ENCODE data around the gene RAPGEF4.
"Not testable (repeated sequence)": the region's sequence is repeated elsewhere in the genome, so short reads cannot be mapped to it uniquely, and the experiment has no call there.

RAPGEF4 gene

GRCh38 chr2:173032032-173032431 lies 296.4 kb downstream of the RAPGEF4 start:
- no peak for DNase-seq (ENCODE audit: low read depth, low spot score)

- DNase-seq (ENCODE audit: low read depth, low spot score) = no peak
Measured at GRCh38 chr2:173033084-173033483, 297.4 kb downstream of the RAPGEF4 start.

GRCh38 chr2:173034143-173034542 lies 298.5 kb downstream of the RAPGEF4 start:
- no peak for DNase-seq (ENCODE audit: low read depth, low spot score)

- no peak for DNase-seq (ENCODE audit: low read depth, low spot score)
Measured at GRCh38 chr2:173037245-173038120, 301.8 kb downstream of the RAPGEF4 start.

DNA sequence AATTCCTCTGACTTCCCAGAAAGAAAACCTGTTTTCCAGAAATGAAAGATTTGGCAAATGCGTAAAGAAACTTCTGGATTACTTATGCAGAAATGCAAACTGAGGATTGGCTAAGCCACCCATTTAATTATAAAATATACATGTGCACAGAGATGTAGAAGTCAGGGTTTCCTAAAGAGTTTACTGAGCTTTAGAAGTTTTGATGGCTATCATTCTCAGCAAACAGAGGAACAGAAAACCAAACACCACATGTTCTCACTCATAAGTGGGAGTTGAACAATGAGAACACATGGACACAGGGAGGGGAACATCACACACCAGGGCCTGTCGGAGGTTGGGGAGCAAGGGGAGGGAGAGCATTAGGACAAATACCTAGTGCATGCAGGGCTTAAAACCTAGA lies 302.6 kb downstream of the RAPGEF4 start:
- not testable (repeated sequence) for DNase-seq (ENCODE audit: low read depth, low spot score)

DNA sequence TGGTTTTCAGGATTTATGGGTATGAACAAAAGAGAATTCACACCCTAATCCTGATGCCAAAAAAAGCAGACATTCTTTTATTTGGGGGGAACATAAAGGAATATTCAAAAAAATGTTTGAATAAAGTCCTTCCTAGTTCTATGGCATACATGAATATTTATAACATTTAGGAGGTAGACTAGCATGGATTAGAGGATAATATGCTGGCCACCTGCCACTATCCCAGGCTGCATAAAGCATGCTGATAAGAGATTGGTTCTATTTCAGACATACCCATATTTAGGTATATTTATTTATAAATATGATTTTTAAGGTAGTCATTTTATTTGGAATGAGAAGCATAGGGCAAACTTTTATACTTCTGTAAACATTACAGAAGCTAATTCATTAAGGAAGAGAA lies 305.1 kb downstream of the RAPGEF4 start:
- DNase-seq (ENCODE audit: low read depth, low spot score) = no peak

- DNase-seq (ENCODE audit: low read depth, low spot score) = no peak
Measured at GRCh38 chr2:173043476-173043875, 307.8 kb downstream of the RAPGEF4 start.

- DNase-seq (ENCODE audit: low read depth, low spot score) = no peak
Measured at GRCh38 chr2:173043897-173044519, 308.4 kb downstream of the RAPGEF4 start.

- DNase-seq (ENCODE audit: low read depth, low spot score) = no peak
Measured at GRCh38 chr2:173044686-173045085, 309.0 kb downstream of the RAPGEF4 start.

DNA sequence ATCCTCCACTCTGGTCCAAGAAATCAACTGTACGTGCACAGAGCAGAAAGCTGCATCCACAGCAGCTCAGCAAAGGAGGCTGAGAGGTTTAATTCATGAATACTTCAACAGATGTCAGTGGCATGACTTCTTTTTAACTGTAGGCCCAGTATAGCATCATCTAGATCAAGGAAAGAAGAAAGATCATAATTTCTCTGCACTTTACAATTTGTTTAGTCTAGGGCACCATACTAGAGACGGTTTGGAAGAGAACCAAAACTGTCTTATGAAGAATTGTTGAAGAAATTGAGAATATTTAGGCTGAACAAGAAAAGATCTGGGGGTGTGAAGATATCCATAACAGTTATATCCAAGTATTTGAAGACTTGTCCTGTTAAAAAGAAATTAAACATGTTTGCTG lies 309.5 kb downstream of the RAPGEF4 start:
- no peak for DNase-seq (ENCODE audit: low read depth, low spot score)

DNA sequence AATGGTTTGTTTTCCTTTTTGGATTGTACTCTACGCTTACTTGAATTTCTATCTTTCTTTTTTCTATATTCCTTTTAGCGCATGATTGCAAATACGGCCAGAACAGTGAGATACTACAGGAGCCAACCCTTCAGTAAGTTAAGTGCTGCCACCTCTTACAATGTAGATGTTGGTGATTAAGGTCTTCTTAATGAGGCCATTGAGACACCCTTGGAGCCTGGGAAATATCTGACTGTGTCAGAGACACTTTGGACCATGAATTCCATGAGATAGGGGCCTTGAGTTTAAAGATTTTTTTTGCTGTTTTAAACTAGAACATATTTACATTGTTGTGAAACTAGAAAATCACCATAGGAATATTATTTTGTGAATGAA lies 312.9 kb downstream of the RAPGEF4 start:
- no peak for DNase-seq (ENCODE audit: low read depth, low spot score)

- DNase-seq (ENCODE audit: low read depth, low spot score) = no peak
Measured at GRCh38 chr2:173048897-173049661, 313.4 kb downstream of the RAPGEF4 start.

GRCh38 chr2:173049831-173050230 lies 314.2 kb downstream of the RAPGEF4 start:
- no peak for DNase-seq (ENCODE audit: low read depth, low spot score)

DNA sequence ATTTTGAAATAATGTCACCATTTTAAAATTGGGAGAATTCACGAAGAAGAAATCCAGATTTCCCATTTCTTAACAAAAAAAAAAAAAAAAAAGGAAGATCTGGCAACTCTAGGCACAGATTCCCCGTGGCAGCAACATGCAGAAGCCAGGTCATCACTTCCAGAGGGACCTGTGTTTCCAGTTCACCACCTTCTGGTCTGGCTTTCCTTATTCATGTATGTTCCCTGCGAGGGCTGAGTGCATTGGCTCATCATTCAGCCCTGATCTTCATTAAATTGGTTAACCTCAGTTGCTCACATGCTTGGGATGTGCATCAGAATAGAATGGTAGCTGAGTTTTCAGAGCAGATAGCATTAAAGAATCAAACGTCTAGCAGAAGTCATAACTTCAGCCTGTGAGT lies 315.0 kb downstream of the RAPGEF4 start:
- no peak for DNase-seq (ENCODE audit: low read depth, low spot score)

DNA sequence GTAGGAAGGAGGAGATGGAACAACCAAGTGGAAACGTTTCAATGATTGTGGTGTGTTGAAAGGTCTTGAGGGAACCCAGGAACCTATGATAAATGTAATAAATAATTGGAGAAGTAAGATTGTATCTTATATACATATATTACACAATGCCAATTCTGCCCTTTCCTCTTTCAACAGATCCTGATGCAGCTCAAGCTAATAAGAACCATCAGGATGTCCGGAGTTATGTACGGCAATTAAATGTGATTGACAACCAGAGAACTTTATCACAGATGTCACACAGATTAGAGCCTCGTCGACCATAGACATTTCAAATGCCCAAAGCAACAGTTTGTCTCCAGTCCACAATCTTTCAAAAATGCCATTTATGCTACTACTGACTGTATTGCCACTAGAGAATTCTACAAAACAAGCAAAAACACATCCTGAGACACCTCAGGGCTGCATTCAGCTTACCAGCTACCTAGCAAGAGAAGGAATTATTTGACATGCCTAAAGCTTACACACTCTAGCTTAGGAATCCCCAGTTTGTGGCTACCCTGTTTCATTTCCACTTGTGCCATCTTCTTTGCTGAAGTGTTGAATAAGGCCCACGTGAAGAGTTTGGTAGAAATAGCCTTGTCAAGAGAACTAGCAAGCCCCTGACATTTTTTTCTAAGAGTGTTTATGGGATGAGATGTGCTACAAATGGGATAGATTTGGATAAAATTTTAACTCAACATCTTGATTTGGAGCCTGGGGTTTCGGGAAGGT lies 316.0 kb downstream of the RAPGEF4 start:
- no peak for DNase-seq (ENCODE audit: low read depth, low spot score)

DNA sequence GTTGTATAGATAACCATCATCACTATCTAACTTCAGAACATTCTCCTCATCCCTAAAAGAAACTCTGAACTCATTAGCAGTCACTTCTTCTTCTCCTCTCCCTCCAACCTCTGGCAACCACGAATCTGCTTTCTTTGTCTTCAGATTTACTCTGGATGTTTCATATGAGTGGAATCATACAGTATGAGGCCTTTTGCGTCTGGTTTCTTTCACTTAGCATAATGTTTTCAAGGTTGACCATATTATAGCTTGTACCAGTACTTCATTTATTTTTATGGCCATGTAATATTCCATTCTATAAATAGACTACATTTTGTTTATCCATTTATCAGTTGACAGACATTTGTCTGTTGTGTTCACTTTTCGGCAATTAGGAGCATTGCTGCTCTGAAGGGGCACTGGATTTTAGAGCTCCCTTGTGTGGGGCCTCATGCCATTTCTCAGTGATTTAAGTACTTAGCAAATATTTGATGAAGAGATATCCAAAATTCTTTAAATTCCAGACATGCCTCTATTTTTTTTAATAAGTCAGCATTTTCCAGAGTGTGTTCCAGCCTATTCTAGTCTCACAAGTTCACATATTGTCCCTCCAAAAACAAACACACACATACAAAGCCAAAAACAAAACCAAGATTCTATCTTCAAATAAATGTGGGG lies 317.5 kb downstream of the RAPGEF4 start:
- DNase-seq (ENCODE audit: low read depth, low spot score) = no peak

- DNase-seq (ENCODE audit: low read depth, low spot score) = no peak
Measured at GRCh38 chr2:173054466-173054865, 318.8 kb downstream of the RAPGEF4 start.

GRCh38 chr2:173056705-173057364 lies 321.2 kb downstream of the RAPGEF4 start:
- DNase-seq (ENCODE audit: low read depth, low spot score) = no peak

GRCh38 chr2:173058097-173058496 lies 322.5 kb downstream of the RAPGEF4 start:
- no peak for DNase-seq (ENCODE audit: low read depth, low spot score)

DNA sequence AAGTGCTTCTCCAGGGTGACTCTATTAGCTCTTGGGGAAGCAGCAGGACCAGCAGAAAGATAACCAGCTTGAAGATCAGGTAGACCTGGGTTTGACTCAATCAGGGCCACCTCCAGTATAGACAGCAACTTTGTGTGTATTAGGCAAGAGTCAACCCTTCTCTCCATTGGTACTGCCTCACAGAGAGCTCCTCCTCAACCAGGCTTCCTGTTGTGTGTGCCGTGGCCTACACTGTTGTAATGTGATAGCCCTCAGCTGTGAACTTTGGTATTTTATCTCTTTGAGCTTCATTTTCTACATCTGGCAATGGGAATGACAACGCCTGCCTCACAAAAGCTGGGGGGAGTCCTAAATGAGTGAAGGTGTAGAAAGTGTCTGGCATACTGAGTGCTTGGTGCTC lies 323.0 kb downstream of the RAPGEF4 start:
- no peak for DNase-seq (ENCODE audit: low read depth, low spot score)

- no peak for DNase-seq (ENCODE audit: low read depth, low spot score)
Measured at GRCh38 chr2:173059292-173059691, 323.6 kb downstream of the RAPGEF4 start.
